ENCODE measurements around the gene MMEL1. TPM values are rescaled to one million over a fixed set of nuclear protein-coding genes. Genes with fewer than 3 reads are reported as not detected.
"Not testable (repeated sequence)": the region's sequence is repeated elsewhere in the genome, so short reads cannot be mapped to it uniquely, and the experiment has no call there.

The MMEL1 gene
- total RNA-seq, 6 experiments from 2014 or later, result not detected

DNA sequence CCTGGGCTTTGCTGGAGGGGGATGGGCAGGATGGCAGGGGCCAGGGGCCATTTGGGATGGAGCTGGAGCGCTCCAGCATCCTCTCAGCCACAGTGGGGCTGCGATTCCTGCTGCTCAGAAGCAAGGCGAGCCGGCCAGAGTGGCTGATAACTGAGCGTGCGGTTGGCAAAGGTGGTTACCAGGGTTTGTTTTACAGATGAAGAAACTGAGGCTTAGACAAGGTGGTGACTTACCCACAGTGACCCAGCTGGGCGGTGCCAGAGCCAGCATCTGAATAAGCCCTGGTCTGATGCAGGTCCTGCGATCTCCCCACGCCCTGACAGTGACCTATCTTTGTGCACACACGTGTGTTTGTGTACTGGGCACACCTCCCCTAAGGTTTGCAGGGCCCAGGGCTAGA is 52.1 kb downstream of the MMEL1 start:
- no peaks in the 10 kb centered on the region for H3K9me3 Mint-ChIP-seq
- H3K4me3 Mint-ChIP-seq, result no peak overlapping the region
- no peaks in the 10 kb centered on the region for H3K36me3 Mint-ChIP-seq (ENCODE audit: low read depth)
- DNase-seq, result no peak
- H3K4me1 Mint-ChIP-seq (ENCODE audit: low read depth), result peaks cover 13% of the 10 kb centered on the region; the same call in 1 of the 2 replicates
- H3K27me3 Mint-ChIP-seq (ENCODE audit: insufficient read depth), result peaks cover 9% of the 10 kb centered on the region
- no peak overlapping the region for H3K27ac Mint-ChIP-seq
- TF ChIP-seq, protein P1, sequence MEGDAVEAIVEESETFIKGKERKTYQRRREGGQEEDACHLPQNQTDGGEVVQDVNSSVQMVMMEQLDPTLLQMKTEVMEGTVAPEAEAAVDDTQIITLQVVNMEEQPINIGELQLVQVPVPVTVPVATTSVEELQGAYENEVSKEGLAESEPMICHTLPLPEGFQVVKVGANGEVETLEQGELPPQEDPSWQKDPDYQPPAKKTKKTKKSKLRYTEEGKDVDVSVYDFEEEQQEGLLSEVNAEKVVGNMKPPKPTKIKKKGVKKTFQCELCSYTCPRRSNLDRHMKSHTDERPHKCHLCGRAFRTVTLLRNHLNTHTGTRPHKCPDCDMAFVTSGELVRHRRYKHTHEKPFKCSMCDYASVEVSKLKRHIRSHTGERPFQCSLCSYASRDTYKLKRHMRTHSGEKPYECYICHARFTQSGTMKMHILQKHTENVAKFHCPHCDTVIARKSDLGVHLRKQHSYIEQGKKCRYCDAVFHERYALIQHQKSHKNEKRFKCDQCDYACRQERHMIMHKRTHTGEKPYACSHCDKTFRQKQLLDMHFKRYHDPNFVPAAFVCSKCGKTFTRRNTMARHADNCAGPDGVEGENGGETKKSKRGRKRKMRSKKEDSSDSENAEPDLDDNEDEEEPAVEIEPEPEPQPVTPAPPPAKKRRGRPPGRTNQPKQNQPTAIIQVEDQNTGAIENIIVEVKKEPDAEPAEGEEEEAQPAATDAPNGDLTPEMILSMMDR (IDR thresholded peaks at IDR 0.05), result no peak

DNA sequence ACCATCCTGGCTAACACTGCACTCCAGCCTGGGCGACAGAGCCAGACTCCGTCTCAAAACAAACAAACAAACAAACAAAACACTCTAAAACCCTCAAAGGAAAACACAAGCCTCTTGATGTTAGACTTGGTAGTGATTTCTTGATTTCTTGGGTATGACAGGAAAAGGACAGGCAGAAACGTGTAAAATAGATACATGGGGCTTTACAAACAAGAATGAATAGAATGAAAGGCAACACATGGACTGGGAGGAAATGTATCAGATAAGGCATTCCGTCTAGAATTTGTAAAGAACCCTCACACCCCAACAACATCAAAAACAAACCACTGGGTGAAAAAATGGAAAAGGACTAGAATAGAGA is 54.1 kb downstream of the MMEL1 start:
- H3K4me3 Mint-ChIP-seq, result no peak overlapping the region
- peaks cover 5% of the 10 kb centered on the region; the same call in 1 of the 2 replicates for H3K36me3 Mint-ChIP-seq (ENCODE audit: low read depth)
- peaks cover 10% of the 10 kb centered on the region for H3K27me3 Mint-ChIP-seq (ENCODE audit: insufficient read depth)
- H3K4me1 Mint-ChIP-seq (ENCODE audit: low read depth), result peaks cover 14% of the 10 kb centered on the region
- H3K9me3 Mint-ChIP-seq, result peaks cover 6% of the 10 kb centered on the region
- no peak for DNase-seq
- TF ChIP-seq, protein P1 (IDR thresholded peaks at IDR 0.05), result no peak
- H3K27ac Mint-ChIP-seq, result no peak overlapping the region

DNA sequence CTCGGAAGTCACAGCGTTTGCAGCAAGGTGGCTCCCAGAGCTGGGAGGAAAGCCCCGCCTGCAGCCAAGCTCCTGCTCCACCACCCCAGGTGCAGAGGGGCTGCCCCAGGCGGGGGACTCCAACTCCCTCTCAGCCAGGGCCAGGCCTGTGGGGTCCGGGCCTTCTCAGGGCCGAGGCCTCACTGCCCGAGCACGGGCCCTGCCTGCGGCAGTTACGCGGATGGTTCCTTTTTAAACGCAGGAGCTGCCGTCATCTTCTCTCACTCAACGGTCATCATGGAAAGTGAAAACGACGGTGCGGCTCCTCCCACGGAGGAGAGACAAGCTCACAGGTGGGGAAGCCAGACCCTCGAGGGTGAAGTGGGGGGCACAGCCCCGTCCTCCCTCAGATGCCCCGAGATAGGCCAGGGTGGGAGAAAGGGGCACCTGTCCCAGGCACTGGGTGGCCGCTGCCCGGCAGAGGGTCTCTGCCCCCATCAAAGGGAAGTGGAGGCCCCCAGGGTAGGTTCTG is 55.2 kb downstream of the MMEL1 start:
- H3K27ac Mint-ChIP-seq, DNase-seq, H3K4me3 Mint-ChIP-seq: not testable (repeated sequence)
- H3K27me3 Mint-ChIP-seq (ENCODE audit: insufficient read depth), result peaks cover 18% of the 10 kb centered on the region
- peaks cover 18% of the 10 kb centered on the region; the same call in 1 of the 2 replicates for H3K4me1 Mint-ChIP-seq (ENCODE audit: low read depth)
- H3K36me3 Mint-ChIP-seq (ENCODE audit: low read depth), result peaks cover 15% of the 10 kb centered on the region
- H3K9me3 Mint-ChIP-seq, result peaks cover 17% of the 10 kb centered on the region

DNA sequence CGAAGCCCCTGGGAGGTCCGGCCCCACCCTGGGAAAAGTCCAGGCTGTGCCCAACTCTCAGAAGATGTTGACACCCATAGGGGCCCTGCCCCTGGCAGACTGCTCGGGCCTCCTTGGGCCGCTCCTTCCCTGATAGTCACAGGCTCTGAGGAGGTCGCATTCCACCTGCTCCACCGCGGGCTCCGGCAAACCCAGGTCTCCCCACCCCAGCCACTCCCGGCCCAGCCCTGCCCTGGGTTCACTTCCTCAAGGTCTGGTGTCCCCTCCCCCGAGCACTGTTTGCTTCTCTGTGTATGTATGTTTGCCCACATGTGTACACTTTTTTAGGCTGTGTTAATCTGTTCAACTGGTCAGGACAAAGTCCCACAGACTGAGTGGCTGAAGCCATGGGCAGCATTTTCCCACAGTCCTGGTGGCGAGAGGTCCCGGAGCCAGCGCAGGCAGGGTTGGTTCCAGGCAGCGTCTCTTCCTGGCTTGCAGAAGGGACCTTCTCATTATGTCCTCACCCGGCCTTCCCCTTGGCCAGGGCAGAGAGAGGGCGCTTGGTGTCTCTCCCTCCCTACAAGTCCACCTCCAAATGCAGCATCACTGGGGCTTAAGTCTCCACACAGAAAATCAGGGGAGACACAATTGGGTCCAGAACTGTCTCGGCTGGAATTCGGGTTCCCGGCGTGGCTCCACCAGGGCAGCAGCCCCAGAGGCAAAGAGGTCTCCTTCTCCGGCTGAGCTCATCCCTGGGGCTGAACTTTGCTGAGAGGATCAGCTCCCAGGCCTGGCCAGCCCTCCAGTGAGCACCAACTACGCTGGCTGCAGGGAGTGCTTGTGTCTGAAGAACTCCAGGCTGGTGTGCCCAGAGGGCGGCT is 56.8 kb downstream of the MMEL1 start:
- H3K9me3 Mint-ChIP-seq, result peaks cover 19% of the 10 kb centered on the region
- H3K4me1 Mint-ChIP-seq (ENCODE audit: low read depth), result peaks cover 13% of the 10 kb centered on the region; the same call in 1 of the 2 replicates
- no peak for DNase-seq
- H3K27ac Mint-ChIP-seq, result no peak overlapping the region
- TF ChIP-seq, protein P1 (IDR thresholded peaks at IDR 0.05), result no peak
- no peak overlapping the region for H3K4me3 Mint-ChIP-seq
- H3K27me3 Mint-ChIP-seq (ENCODE audit: insufficient read depth), result peaks cover 10% of the 10 kb centered on the region
- H3K36me3 Mint-ChIP-seq (ENCODE audit: low read depth), result peaks cover 15% of the 10 kb centered on the region

DNA sequence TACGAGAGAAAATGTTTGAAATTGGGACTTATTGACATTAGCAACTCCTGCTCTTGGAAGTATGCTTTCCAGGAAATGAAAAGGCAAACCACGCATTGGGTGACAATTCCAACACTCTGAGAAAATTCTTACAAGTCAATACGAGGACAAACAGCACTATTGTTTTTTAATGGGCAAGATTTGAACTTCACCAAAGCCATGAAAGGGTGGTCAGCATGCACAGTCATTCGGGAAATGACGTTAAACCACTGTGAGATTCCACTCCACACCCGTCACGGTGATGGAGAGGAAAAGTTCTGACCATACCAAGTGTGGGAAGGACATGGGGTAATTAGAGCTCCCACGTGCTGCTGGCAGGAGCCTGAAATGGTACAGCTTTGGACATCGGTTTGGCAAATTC is 58.5 kb downstream of the MMEL1 start:
- Mint-ChIP-seq H3K27ac (peak overlapping the region; percentile 3; the same call in 1 of the 2 replicates), H3K4me1 (ENCODE audit: low read depth) (peaks cover 13% of the 10 kb centered on the region; the same call in 1 of the 2 replicates), H3K9me3 (peaks cover 19% of the 10 kb centered on the region), H3K27me3 (ENCODE audit: insufficient read depth) (peaks cover 10% of the 10 kb centered on the region), H3K36me3 (ENCODE audit: low read depth) (peaks cover 15% of the 10 kb centered on the region), H3K4me3 (no peak overlapping the region; the same call in 1 of the 2 replicates)
- TF ChIP-seq, protein P1 (IDR thresholded peaks at IDR 0.05), result no peak
- peak; percentile 16 for DNase-seq

Measured in HFFc6 (cell line).